ENCODE results near the gene DNASE1L2.

GRCh38 chr16:2232094-2232990 is 3.9 kb upstream of the DNASE1L2 start:
- TF ChIP-seq, protein P1, sequence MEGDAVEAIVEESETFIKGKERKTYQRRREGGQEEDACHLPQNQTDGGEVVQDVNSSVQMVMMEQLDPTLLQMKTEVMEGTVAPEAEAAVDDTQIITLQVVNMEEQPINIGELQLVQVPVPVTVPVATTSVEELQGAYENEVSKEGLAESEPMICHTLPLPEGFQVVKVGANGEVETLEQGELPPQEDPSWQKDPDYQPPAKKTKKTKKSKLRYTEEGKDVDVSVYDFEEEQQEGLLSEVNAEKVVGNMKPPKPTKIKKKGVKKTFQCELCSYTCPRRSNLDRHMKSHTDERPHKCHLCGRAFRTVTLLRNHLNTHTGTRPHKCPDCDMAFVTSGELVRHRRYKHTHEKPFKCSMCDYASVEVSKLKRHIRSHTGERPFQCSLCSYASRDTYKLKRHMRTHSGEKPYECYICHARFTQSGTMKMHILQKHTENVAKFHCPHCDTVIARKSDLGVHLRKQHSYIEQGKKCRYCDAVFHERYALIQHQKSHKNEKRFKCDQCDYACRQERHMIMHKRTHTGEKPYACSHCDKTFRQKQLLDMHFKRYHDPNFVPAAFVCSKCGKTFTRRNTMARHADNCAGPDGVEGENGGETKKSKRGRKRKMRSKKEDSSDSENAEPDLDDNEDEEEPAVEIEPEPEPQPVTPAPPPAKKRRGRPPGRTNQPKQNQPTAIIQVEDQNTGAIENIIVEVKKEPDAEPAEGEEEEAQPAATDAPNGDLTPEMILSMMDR (IDR thresholded peaks at IDR 0.05; ENCODE audit: low read depth, low read length) = no peak
- TF ChIP-seq POLR2A (IDR thresholded peaks at IDR 0.05; ENCODE audit: extremely low read depth, insufficient read length) (no peak), MAX (IDR thresholded peaks at IDR 0.05; ENCODE audit: low read depth, low read length) (no peak), MYC (IDR thresholded peaks at IDR 0.05; ENCODE audit: low read depth, low read length) (no peak)

Data from NB4 (cell line).